HG02981 (cell line): Measurements from ENCODE around the gene PLCB4.
"Not testable (repeated sequence)": the region's sequence is repeated elsewhere in the genome, so short reads cannot be mapped to it uniquely, and the experiment has no call there.

ENCODE experiments used
- ATAC-seq: cut with Tn5 transposase; IDR thresholded peaks from one replicate; pipeline ENCODE4 v1.9.1; 2021; ENCODE audit warnings: mild to moderate bottlenecking, moderate library complexity; ENCODE audit not compliant: unreplicated experiment

PLCB4 gene

DNA sequence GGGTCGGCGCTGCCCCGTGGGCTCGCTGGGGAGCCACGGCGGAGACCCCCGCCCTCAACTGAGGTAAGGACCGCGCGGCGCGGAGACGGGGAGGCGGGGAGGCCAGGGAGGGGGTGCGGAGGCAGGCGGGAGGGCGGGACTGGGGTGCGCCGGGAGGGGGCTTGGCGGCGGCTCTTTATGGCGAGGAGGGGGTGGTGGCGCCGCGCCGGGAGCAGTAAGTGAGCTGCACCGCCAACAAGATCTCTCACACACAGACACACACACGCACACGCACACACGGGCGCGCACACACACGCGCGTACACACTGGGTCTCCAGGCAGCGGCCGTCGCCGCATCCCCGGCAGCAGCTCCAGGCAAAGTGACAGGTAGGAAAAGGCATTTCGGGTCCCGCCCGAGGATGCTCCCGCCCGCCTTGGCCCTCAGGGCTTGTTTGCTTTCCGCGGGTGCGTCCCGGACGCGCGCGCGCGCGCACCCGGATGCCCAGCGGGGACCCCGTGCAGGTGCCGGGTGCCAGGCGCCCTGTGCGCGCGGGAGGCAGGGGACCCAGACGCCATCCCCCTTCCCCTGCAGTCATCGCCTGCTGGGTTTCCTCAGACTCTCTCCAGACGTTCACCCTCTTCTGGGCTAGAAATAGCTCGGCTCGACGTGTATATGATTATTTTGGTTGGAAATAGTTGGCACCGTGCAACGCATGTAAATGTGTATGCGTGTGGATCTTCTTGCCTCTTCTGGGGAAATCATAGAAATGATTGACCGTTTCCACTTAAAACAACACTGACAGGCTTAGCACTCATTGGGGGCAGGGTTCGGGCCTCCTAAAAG lies at the start of gene PLCB4:
Gene PLCB4, plus strand, starts transcription at position 247 of the 823 bp plus-strand sequence. CDS start 238,728 bp downstream, outside the sequence.
- no peak for ATAC-seq

DNA sequence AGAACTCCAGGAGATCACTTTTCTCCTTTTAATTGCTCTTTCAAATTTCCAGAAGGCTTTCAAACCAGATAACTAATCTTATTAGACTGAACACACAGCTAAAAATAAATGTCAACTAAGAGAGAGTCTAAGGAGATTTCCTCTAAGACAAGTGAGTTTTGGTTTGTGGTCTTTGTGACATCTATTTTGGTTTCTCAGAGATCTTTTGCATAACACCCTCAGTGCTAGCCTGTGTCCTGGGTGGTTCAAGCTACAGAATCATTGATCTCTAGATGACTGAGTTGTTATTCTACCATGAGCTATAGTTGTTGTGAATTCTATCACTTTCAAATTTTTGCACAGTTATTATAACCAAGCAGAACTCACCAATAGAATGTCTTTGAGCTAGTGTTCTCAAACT lies 49.1 kb upstream of the PLCB4 start:
- no peak for ATAC-seq

DNA sequence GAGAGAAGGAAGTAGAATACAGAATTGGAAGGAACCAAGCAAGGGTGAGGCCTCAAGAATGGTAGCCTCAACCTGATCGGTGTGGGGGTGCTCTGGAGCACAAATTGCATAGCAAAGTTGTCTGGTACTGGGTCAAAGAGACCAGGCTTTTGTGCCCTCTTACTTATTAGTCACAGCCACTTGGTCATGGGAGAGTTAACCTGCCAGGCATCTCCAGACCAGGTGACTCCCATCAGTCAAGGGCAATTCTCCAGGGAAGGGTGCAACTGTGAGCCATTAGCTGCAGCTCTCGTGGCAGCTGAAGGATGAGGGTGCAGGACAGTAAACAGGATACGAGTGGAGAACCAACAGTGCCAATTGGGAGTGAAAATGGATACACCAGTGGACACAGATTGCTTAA lies 47.7 kb upstream of the PLCB4 start:
- no peak for ATAC-seq

DNA sequence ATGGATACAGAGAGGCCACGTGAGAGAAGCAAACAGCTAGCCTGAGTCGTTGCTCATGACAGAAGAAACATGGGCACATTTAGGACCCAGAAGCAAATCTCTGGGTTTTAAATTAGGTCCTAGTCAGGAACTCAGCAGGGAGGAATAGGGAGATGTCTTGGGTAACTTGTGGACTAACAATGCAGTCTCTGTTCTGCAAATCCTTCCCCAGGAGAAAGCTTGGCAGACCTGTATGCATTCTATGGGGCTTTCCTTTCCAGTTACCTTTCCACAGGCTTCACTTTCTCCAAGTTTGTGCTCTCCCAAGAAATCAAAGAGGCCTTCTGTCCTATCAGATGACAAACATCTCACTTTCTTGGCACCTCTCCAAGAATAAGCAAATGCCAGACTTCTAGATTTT lies 47.2 kb upstream of the PLCB4 start:
- no peak for ATAC-seq

DNA sequence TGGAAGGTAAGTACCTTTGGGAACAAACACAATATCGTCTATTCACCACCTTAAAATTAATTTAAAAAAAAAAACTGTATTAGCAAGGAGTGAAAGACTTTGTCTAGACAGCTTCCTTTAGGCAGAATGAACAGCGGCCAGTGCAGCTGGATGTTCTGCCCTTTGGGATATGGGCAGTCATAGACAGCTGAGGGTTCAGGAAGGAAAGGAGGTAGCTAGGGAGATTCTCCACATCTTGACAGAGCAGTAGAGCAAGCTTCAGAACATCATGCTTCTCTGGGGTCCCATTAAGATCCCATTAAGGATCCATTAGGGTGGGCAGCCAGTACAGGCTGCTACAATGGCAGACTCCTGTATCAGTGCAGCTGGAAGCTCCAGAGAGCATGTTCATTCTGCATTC lies 46.5 kb upstream of the PLCB4 start:
- no peak for ATAC-seq

DNA sequence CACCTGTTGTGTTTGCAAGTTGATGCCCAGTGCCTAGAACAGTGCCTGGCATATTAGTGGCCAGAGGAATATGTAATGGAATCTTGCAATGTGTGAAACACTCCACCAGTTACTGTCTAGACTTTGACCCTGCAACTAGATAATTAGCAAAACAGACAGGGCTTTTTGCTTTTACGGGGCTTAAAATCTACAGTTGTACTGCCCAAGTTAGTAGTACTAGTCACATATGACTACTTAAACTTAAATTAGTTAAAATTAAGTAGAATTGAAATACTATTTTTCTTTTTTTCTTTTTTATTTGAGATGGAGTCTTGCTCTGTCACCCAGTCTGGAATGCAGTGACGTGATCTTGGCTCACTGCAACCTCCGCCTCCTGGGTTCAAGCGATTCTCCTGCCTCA lies 44.3 kb upstream of the PLCB4 start:
- ATAC-seq: no peak

DNA sequence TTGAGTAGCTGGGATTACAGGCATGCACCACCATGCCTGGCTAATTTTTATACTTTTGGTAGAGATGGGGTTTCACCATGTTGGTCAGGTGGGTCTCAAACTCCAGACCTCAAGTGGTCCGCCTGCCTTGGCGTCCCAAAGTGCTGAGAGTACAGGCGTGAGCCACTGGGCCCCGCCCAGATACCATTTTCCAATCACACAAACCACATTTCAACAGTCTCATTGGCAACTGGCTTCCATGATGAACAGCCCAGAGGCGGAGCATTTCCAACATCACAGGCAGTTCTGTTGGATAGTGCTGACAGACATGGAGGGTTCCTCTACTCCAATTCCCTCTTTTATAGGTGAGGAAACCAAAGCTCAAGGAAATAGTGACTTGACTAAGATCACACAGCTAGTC lies 43.9 kb upstream of the PLCB4 start:
- no peak for ATAC-seq

DNA sequence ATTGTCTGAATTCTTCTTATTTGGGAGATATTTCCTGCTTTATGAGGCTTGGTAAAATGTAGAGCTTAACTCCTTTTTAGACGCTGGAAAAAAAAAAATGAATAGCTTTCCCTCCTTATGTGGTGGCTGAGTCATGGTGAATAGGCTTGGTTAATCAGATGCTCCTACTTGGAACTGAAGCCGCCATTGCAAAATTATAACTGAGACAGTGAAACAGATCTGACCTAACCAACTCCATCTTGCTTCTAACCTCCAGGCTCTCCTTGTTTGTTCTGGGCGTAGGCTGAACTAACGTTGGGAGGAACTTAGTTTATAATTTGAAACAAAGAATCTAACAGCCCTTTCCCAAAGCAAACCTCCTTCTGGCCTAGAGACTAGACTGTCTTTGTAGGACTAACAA lies 43.2 kb upstream of the PLCB4 start:
- ATAC-seq: no peak

DNA sequence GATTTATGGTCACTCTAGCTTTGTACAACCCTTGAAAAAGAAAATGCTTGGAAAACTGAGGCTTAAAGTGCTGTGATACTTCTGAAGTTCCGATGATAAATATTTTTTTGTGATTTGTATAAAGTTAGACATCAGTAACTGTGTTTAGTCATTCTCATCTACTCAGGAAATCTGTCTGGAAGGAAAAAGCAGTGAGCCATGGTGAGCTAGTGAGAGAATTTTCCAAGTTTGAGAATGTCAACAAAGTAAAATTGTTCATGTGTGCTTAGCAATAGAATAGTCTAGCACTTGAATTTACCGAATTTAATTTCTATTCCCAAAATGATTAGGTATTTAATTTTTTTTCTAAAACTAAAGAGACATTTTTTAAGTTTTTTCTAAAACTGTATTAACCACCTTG lies 41.3 kb upstream of the PLCB4 start:
- no peak for ATAC-seq

DNA sequence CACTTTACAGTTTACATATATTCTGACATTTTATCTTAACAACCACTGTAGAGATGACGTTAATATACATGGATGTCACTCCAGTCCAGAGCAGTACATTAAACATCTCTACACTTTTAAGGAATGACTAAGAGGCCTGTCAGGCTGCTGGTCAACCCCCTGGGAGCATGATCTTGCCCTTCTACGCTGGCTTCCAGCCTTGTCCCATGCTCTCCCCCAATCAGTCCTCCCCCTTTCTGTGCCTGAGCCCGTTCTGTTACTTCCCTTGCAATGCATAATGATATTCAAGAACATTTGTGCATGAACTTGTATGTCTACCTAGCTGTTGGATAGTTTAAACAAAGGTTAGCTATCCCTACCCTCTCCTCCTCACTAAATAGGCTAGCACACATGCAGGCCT lies 40.5 kb upstream of the PLCB4 start:
- no peak for ATAC-seq

DNA sequence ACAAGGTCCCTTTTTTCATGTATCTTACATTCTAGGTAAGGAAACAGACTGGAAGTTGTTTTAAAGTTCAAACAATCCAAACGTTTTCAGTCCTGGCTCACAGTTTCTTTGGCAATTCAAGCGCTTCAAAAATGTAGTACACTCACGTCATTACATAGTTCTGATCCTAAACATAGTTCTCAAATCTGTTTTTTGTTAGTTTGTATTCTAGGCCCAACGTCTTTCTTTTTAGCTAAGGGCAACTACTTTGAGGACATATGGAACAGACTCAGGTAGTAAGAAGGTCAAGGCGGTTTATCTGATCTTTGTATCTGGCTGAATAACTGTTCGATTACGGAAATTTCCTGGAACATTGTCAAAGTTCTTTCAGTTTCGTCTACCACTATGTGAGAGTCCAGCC lies 36.9 kb upstream of the PLCB4 start:
- no peak for ATAC-seq

DNA sequence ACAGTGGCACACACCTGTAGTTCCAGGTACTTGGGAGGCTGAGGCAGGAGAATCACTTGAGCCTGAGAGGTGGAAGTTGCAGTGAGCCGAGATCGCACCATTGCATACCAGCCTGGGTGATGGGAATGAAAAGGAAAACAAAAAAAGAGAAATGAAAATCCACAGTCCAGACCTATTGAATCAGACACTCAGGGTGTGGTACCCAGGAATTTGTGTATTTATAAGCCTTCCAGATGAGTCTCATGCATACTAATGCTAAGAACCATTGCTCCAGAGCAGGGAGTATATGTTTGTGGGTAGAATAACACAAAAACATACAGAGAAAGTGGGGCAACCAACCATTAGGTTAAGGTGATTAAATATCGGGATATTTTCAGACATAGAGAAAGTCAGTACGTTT lies 36.1 kb upstream of the PLCB4 start:
- ATAC-seq: no peak

DNA sequence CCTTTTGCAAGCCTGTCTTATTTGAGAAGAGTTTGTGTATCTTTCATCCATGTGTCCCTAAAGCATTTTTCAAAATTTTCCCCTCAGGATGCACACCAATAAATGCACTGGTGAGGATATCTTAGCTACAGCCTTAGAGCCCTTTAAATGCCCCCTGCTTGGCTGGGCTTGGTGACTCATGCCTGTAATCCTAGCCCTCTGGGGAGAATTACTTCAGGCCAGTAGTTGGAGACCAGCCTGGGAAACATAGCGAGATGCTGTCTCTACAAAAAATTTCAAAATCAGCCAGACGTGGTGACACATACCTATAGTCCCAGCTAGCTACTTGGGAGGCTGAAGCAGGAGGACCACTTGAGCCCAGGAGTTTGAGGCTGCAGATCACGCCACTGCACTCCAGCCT lies 33.8 kb upstream of the PLCB4 start:
- no peak for ATAC-seq

DNA sequence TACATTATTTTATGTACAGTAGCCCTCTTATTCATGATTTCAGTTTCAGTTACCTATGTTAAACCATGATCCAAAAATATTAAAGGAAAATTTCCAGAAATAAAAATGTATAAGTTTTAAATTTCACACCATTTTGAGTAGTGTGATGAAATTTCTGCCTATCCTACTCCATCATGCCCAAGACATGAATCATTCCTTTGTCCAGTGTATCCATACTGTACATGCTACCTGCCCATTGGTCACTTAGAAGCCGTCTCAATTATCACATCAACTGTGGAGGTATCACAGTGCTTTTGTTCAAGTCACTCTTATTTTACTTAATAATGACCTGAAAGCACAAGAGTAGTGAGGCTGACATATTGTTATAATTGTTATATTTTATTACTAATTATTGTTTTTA lies 32.3 kb upstream of the PLCB4 start:
- no peak for ATAC-seq

DNA sequence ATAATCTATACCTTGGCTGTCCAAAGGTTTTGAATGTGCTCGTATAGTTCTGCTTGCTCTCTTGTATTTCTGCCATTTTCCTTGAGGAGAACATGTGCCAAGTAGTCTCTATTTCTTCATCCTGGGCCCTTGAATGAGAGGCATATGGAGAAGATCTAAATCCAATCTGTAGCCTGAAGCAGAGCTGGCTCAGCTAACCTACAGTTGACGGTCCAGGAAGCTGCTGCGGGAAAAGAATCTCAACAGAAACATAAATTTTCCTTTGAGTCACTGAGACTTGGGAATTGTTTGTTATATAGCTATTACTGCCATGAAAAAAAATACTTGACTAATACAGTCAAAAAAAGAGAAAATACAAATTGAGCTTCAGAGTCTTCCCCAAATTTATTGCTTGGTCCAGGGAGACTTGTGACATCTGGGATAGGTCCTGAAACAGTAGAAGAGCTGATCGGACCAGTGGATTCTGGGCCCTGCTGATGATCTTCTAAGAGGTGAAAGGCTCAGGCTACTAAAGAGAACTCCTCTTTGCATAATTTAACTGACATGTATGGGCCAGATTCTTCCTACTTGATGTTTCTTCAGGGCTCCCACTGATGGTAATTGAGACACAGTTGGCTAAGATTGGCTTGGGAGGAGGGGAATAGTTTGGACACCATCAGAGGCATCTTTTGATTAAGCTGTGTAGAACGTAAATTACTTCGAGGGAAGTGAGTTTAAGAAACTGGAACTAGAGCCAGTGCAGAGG lies 29.9 kb upstream of the PLCB4 start:
- ATAC-seq: no peak

DNA sequence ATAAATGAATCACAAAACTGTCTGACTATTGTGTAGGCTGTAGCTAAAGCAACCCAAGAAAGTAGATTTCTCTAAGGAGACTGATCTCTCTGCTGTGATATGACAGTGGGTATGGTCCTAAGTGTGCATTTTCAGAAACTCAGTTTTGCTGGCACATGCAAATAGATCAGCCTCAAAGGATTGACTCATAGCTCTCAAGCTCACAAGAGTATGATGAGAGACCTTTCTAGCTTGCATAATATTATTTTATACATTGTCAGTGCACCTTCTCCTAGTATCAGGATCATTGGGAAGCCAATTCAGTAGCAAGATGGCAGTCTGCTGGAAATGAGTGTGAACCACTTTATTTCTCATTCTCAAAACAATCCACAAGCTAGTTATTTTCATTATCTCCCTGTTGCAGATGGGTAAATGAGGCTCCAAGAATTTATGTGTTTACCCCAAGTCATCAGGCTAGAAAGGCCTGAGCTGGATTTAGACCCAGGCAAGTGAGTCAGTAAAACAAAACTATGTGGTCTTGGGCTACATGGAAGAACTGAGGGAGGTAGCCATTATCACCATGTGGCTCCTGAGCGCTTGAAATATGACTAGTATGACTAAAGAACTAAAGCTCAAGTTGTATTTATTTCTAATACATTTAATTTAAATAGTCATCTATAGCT lies 27.9 kb upstream of the PLCB4 start:
- no peak for ATAC-seq

DNA sequence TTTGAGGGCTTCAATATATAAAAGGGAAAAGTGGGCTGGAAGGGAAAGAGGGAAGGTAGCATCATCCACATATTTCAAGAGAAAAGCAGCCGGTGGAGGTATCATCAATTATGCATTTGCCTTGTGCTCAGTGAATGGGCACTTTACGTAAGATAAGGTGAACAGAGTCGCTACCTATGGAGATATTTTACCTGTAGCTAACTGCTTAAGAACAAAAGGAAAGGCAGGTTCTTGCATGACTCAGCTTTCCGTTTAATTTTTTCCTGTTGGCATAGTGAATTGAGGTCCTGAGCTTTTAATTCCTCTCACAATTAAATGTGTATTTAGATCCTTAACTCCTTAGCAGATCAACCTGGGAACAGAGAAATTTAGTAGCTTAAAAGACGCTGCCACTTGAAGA lies 25.5 kb upstream of the PLCB4 start:
- ATAC-seq: no peak

DNA sequence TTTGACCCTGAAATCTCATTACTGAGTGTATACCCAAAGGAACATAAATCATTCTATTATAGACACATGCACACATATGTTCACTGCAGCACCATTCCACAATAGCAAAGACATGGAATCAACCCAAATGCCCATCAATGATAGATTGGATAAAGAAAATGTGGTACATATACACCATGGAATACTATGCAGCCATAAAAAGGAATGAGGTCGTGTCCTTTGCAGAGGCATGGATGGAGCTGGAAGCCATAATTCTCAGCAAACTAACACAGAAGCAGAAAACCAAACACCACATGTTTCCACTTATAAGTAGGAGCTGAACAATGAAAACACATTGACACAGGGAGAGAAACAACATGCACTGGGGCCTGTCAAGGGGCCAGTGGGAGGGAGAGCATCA lies 21.0 kb upstream of the PLCB4 start:
- not testable (repeated sequence) for ATAC-seq

DNA sequence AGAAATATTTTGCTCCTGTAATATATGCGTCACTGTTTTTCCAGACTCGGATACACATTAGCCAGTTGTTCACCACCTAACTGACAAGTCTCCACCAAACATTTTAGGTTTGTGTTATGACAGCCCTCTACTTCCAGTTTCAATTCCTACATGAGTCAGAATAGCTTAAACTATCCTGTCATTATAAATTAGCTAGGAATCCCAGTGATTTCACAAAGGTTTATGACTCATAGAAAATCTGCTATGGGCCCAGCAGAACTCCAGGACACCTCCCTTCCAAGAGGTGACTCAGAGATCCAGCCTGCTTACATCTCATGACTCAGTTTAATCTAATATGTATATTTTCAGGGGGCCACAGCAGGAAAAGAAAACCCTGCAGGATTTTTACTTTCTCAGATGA lies 17.4 kb upstream of the PLCB4 start:
- no peak for ATAC-seq

DNA sequence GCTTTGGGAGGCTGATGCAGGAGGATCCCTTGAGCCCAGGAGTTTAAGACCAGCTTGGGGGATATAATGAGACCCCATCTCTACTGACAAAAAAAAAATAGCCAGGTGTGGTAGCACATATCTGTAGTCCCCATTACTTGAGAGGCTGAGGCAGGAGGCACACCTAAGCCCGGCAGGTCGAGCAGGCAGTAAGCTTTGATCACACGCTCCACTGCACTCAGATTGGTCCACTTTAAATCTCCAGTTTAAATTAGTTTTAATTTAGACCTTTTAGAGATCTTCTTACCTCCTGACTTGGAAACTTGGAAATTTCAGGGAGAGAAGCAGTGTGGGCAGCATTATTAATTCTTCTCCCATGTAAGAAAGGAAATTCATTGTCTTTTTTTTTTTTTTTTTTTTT lies 16.8 kb upstream of the PLCB4 start:
- ATAC-seq: no peak

DNA sequence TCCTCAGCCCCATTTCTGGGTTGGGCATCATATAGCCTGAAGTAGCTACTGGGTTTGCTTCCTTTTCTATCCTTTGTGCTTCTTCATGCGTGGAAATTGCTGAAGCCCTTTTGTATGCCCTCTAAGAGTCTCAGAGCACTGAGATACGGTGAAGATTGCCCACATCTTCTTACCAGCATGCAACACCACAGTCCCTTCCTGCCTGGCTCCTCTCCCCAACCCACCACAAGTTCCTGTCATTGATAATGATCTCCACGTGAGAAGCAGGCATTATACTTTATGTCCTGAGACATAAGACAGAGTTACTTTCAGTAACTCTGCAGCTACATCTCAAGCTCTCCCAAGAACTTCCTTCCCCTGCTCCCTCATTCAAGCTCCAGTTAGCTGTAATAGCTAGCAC lies 15.8 kb upstream of the PLCB4 start:
- ATAC-seq: no peak

DNA sequence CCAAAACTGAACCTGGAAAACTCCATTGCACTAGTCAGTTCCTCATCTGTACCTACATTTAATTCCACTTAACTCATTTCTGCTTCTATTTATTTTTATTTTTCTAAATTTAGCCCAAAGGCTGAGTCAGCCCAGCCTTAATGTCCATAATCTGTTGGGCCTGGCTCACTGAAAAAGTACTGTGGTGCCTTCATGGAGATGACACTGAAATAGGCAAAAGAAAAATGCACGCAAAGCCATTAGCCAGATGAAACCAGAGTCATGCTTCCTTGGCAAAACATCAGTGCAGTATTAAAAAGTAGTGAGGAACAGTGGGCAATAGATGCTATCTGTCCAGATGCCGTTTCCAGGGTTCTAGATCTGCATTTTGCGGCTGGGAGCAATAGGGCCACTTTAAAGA lies 14.7 kb upstream of the PLCB4 start:
- no peak for ATAC-seq
